DOHH2 (cell line): ENCODE results near the gene FDXR.

Source experiments
- H3F3A ChIP-seq: fragments of 200-600 bp; sonication (generic), shearing (Covaris generic); 2 replicates; pipeline ENCODE4 v1.6.0; 2016; ENCODE audit warnings: antibody characterized with exemption, mild to moderate bottlenecking; ENCODE audit not compliant: control insufficient read depth, insufficient read depth
- H3K27ac ChIP-seq: fragments of 200-600 bp; sonication (generic); 2 replicates; pipeline ENCODE4 v1.5.1; 2014; ENCODE audit warnings: low read depth, mild to moderate bottlenecking, low read length, moderate library complexity
- H3K27me3 ChIP-seq: fragments of 200-600 bp; sonication (generic); 2 replicates; pipeline ENCODE4 v1.6.1; 2014; ENCODE audit warnings: mild to moderate bottlenecking, low read length, mixed read lengths; ENCODE audit not compliant: control insufficient read depth
- H3K36me3 ChIP-seq: fragments of 200-600 bp; sonication (generic); 2 replicates; pipeline ENCODE4 v1.6.1; 2014; ENCODE audit warnings: mild to moderate bottlenecking, low read length, moderate library complexity, mixed read lengths; ENCODE audit not compliant: control insufficient read depth
- H3K4me1 ChIP-seq: fragments of 200-600 bp; sonication (generic); 2 replicates; pipeline ENCODE4 v1.6.1; 2014; ENCODE audit warnings: mild to moderate bottlenecking, low read length, mixed read lengths; ENCODE audit not compliant: control insufficient read depth
- H3K4me2 ChIP-seq: fragments of 200-600 bp; sonication (generic); 2 replicates; pipeline ENCODE4 v1.6.0; 2014; ENCODE audit warnings: mild to moderate bottlenecking, low read length, moderate library complexity
- H3K4me3 ChIP-seq: fragments of 200-600 bp; sonication (generic); 2 replicates; pipeline ENCODE4 v1.5.1; 2014; ENCODE audit warnings: mild to moderate bottlenecking, low read length, mixed read lengths
- H3K79me2 ChIP-seq: fragments of 200-600 bp; sonication (generic); 2 replicates; pipeline ENCODE4 v1.6.1; 2014; ENCODE audit warnings: mild to moderate bottlenecking, low read length, mixed read lengths; ENCODE audit not compliant: control insufficient read depth
- H3K9me2 ChIP-seq: fragments of 200-600 bp; sonication (generic); replicated peaks from 2 replicates; pipeline ENCODE4 v1.6.1; 2014; ENCODE audit warnings: mild to moderate bottlenecking, low read length, mixed read lengths; ENCODE audit not compliant: control insufficient read depth
- H3K9me3 ChIP-seq: fragments of 200-600 bp; sonication (generic); 2 replicates; pipeline ENCODE4 v1.6.1; 2014; ENCODE audit warnings: antibody characterized with exemption, low read length, mixed read lengths; ENCODE audit not compliant: control insufficient read depth, insufficient read depth
- H4K20me1 ChIP-seq: fragments of 200-600 bp; sonication (generic); 2 replicates; pipeline ENCODE4 v1.6.0; 2014; ENCODE audit warnings: low read depth, mild to moderate bottlenecking, antibody characterized with exemption, low read length, moderate library complexity; ENCODE audit not compliant: control insufficient read depth, insufficient read depth
- EZH2phosphoT487 ChIP-seq: fragments of 200-600 bp; sonication (generic); IDR thresholded peaks from 2 replicates; pipeline ENCODE4 v1.6.1; 2017; ENCODE audit warnings: borderline replicate concordance, mild to moderate bottlenecking, antibody characterized with exemption, low read length, moderate library complexity, mixed read lengths
- TF ChIP-seq, protein P1 (sequence below): fragments of 200-600 bp; sonication (generic); IDR thresholded peaks from one replicate; pipeline ENCODE4 v1.5.1; 2014; ENCODE audit warnings: antibody characterized with exemption, mild to moderate bottlenecking, low read depth, low read length; ENCODE audit not compliant: poor library complexity, severe bottlenecking

Gene FDXR

DNA sequence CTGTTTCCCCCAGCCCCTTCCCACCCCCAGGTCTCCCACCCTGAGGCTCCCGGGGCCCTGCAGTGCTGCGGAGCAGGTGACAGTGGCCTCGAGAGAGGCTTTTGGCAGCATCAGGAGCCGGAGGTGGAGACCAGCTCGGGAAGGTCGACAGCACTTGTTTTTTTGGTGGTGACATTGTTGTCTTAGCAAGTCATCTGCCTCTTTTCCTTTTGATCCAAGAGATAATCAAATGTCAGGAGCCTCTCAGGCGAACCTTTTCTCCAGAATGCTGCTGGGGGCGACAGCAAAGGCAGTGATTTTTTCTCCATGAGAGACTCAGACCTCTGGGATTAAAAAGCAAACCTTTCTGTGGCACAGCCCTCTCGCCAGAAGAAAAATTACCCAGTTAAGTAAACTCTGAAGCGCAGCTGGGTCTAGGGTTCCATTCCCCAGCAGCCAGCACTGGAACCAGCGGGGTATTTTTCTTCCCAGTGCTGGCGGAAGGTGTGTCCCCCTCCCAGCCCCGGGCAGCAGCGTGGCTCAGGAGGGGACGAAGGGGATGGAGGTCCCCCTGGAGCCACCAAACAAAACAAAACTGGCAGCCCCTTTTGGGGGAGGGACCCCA is 50.4 kb downstream of the FDXR start:
- no peaks in the 10 kb centered on the region for H3K27me3 ChIP-seq
- no peaks in the 10 kb centered on the region for H3K79me2 ChIP-seq
- no peak overlapping the region for H3K27ac ChIP-seq
- no peak for TF ChIP-seq EZH2phosphoT487
- TF ChIP-seq, protein P1, sequence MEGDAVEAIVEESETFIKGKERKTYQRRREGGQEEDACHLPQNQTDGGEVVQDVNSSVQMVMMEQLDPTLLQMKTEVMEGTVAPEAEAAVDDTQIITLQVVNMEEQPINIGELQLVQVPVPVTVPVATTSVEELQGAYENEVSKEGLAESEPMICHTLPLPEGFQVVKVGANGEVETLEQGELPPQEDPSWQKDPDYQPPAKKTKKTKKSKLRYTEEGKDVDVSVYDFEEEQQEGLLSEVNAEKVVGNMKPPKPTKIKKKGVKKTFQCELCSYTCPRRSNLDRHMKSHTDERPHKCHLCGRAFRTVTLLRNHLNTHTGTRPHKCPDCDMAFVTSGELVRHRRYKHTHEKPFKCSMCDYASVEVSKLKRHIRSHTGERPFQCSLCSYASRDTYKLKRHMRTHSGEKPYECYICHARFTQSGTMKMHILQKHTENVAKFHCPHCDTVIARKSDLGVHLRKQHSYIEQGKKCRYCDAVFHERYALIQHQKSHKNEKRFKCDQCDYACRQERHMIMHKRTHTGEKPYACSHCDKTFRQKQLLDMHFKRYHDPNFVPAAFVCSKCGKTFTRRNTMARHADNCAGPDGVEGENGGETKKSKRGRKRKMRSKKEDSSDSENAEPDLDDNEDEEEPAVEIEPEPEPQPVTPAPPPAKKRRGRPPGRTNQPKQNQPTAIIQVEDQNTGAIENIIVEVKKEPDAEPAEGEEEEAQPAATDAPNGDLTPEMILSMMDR: no peak
- no peaks in the 10 kb centered on the region for H3K9me3 ChIP-seq
- H3K4me3 ChIP-seq: no peak overlapping the region
- H3K36me3 ChIP-seq: no peaks in the 10 kb centered on the region
- H3K4me2 ChIP-seq: no peak overlapping the region
- H3K9me2 ChIP-seq: no peaks in the 10 kb centered on the region
- no peaks in the 10 kb centered on the region for H3F3A ChIP-seq
- no peaks in the 10 kb centered on the region; the same call in 1 of the 2 replicates for H4K20me1 ChIP-seq
- no peaks in the 10 kb centered on the region for H3K4me1 ChIP-seq

DNA sequence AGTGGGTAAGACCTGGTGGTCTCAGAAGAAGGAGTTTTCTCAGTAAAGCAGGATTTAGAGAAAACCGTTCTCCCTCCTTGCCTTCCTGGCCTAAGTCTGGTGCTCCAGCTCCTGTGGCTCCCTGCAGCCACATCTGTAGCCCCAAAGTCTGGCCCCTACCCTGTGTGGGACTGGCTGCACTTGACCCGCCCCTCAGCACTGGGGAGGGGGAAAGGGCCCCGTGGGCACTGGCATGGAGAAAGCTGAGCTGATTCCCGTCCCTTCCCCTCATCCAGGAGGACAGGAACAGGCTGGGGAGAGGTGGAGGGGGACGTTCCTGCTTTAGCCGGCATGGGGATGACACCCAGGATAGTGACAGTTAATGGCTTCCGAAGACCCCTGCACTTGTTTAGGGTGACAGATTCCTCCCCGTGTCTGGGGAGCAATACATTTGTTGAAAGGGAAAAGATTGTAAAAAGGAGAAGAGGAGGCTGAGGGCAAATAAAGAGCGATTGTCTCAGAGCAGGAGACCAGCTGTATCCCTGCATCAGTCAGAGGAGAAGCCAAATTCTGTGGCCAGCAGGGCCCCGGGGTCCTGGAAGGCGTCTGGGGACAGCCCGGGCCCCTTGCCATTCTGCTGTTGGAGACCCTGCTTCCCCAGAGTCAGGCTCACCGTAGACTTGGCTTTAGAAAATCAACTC is 51.0 kb downstream of the FDXR start:
- no peaks in the 10 kb centered on the region for H3F3A ChIP-seq
- no peaks in the 10 kb centered on the region for H3K9me3 ChIP-seq
- TF ChIP-seq, protein P1: no peak
- TF ChIP-seq EZH2phosphoT487: no peak

DNA sequence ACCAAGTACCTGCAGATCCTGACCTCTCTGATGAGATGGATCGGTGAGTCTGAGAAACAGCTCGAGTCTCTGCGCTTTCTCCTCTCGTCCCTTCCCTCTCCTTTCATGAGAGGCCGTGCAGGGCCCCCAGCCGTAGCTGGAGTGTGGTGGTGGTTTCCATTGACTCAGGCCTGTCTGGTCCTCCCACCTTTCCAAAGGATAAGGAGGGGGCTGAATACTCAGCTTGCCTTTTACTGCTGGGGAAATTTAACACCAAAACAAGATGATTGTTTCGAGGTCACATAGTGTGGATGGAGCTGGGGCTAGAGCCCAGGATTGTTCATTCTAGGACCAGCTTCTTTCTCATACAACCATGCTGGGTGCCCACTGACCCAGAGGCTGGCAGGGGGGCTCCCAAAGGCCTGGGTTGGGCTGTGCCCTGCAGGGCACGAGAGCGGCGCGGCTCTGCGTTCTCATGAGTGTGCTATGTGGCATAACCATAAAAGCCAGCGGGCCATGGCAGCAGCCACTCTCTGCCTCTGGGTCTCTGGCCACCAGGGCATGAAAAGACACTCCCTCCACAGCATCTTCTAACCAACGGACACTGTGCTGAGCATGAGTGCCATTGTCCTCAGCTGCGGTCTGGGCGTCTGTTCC is 52.9 kb downstream of the FDXR start:
- Histone ChIP-seq H3K4me1 (no peaks in the 10 kb centered on the region; the same call in 1 of the 2 replicates), H3K36me3 (no peaks in the 10 kb centered on the region), H3F3A (no peaks in the 10 kb centered on the region), H3K9me2 (no peaks in the 10 kb centered on the region), H3K79me2 (no peaks in the 10 kb centered on the region), H4K20me1 (no peaks in the 10 kb centered on the region; the same call in 1 of the 2 replicates), H3K27me3 (no peaks in the 10 kb centered on the region), H3K4me2 (no peak overlapping the region), H3K4me3 (no peak overlapping the region), H3K27ac (no peak overlapping the region), H3K9me3 (no peaks in the 10 kb centered on the region)
- TF ChIP-seq, protein P1: no peak
- no peak for TF ChIP-seq EZH2phosphoT487

More for the DNA sequence above, 51.0 kb downstream of the FDXR start:
- Histone ChIP-seq H3K9me2 (no peaks in the 10 kb centered on the region), H3K4me2 (no peak overlapping the region), H4K20me1 (no peaks in the 10 kb centered on the region; the same call in 1 of the 2 replicates), H3K4me3 (no peak overlapping the region), H3K36me3 (no peaks in the 10 kb centered on the region), H3K4me1 (no peaks in the 10 kb centered on the region), H3K27me3 (no peaks in the 10 kb centered on the region), H3K27ac (no peak overlapping the region), H3K79me2 (no peaks in the 10 kb centered on the region)
